Stimulated activated CD8-positive, alpha-beta memory T cell treated with anti-CD3 and anti-CD28 coated beads, Interleukin-4, amount 100 ng/mL, for 4 hours (primary cell): ENCODE measurements around the gene MYT1.
"Not testable (repeated sequence)": the region's sequence is repeated elsewhere in the genome, so short reads cannot be mapped to it uniquely, and the experiment has no call there.

Experiments used
- DNase-seq, 2 donors: peaks; one replicate each; pipeline ENCODE4 v3.0.0-alpha.2; 2020; ENCODE audit warnings: low read depth in 2 of 2, low spot score in 1 of 2

The MYT1 gene

GRCh38 chr20:64228751-64229506 lies 64.7 kb downstream of the MYT1 start:
- no peak for DNase-seq

- no peak for DNase-seq
Observed at GRCh38 chr20:64229507-64230061, 65.3 kb downstream of the MYT1 start.

GRCh38 chr20:64230461-64231145 lies 66.4 kb downstream of the MYT1 start:
- no peak for DNase-seq

DNA sequence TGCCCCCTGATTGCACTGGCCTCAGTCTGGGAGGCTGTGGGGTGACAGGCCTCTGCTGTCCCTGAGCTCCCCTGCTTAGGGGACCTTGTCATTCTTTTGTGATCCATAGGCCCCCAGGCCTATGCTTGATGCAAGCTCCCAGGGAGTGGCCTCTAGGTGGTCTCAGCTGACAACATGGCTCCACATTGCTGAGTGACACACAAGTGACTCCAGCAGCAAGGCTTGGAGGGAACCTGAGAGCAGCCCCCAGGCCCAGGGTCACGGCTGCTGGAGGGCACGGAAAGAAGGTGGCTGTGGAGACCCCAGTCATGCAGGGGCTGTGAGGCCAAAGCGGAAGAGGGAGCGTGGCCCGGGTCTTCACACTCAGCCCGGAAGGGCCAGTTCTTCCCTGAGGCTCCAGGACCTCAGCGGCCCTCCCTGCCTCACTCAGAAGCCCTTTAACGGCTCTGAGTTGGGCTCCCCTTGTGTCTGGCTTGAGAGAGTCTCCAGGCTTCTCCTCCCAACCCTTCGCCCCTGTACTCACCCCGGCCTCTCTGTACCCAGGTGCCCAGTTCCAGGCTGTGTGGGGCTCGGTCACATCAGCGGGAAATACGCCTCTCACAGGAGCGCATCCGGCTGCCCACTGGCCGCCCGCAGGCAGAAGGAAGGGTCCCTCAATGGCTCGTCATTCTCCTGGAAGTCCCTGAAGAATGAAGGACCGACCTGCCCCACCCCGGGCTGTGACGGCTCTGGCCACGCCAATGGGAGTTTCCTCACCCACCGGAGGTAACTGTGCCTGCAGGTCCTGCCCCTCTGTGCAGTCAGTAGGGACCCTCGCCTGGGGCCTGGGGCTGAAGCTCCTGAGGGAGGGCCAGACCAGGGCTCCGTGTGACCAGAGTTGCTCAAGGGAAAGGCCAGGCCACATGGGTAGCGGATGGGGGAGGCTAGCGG lies 67.6 kb downstream of the MYT1 start:
- DNase-seq = no peak

- no peak for DNase-seq
Observed at GRCh38 chr20:64232794-64233193, 68.5 kb downstream of the MYT1 start.

GRCh38 chr20:64233725-64234124 lies 69.5 kb downstream of the MYT1 start:
- no peak for DNase-seq

DNA sequence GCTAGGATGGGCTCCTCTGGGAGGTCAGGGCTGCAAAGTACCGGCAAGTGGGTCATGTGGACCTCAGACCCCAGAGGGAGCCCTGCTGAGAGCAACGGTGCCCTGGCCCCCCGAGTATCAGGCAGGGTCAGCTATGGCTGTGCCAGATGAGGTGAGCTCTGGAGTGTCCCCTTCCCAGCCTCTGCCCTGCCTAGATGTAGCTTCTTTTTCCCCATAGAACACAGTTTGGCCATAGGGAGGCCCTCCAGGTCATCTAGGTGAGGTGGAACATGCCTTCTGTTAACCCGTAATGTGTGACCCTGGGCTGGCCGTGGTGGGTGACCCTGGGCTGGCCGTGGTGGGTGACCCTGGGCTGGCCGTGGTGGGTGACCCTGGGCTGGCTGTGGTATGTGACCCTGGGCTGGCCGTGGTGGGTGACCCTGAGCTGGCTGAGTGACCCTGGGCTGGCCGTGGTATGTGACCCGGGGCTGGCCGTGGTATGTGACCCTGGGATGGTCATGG lies 70.1 kb downstream of the MYT1 start:
- DNase-seq = no peak

GRCh38 chr20:64234921-64235565 lies 70.8 kb downstream of the MYT1 start:
- DNase-seq = not testable (repeated sequence)

DNA sequence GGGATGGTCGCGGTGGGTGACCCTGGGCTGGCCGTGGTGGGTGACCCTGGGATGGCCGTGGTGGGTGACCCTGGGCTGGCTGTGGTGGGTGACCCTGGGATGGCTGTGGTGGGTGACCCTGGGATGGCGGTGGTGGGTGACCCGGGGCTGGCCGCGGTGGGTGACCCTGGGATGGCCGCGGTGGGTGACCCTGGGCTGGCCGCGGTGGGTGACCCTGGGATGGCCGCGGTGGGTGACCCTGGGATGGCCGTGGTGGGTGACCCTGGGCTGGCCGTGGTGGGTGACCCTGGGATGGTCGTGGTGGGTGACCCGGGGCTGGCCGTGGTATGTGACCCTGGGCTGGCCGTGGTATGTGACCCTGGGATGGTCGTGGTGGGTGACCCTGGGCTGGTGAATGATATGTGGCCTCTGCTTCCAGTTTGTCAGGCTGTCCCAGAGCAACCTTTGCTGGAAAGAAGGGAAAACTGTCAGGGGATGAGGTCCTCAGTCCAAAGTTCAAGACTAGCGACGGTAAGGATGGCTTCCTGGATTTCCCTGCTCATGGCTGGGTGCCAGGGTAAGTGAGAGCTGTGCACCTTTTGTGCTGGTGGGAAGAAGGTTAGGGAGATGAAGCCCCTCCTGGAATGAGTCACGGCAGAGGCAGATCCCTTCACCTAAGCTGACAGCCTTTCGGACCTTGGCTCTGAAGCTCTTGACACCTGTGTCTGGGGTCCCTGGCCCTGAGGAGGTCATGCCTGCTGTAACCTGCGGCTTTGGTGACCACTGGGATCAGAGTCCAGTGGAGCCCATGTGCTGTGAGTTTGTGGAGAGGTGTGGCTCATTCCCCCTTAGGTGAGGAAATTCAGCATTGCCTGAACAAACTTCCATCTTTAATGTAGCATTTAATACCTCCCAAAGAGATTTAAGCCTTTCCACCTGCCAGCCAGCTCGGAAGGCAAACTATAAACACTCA lies 72.2 kb downstream of the MYT1 start:
- no peak for DNase-seq

DNA sequence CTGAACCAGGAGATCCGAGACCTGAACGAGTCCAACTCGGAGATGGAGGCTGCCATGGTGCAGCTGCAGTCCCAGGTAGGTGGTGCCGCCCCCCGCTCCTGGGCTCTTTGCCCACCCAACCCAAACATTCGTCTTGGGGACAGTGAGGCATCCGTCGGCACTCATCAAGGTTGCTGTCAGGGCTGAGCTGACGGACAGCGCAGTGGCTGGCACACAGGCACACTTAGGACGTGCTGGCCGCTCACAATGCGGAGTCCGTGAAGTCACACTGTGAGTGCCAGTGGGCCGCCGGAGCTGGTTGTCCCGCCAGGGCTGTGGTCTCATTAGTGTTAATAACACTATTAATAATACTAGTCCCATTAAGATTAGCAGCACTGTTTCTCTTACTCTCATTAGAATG lies 73.1 kb downstream of the MYT1 start:
- DNase-seq = no peak

DNA sequence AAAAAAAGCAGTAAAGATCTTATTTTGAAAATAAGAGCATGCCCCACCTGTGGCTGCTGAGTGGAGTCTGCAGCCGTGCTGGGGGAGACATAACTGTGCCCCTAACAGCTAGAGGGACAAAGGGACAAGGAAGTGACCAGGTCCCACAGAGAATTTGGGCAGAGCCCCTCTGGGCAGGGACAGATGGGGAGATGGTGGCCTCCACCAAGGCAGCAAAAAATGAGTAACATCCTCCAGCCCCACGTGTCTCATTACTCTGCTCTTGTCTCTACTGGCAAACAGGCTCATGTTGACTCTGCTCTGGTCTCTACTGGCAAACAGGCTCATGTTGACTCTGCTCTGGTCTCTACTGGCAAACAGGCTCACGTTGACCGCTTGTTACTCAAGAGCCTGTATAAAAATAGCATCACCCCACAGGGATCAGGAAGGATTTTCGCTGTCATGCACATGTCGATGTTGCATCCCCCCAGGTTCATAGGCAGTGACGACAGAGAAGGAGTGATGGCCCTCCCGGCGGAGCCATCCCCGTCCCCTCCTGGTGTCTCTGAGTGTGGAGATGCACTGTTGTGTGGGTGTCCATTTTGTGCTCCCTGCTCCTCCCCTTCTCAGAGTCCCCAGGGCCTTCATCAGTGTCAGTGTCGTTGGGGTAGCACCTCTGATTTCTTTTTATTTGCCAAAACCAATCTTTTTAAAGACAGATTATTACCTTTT lies 74.0 kb downstream of the MYT1 start:
- no peak for DNase-seq

- DNase-seq = no peak
Observed at GRCh38 chr20:64238851-64239387, 74.7 kb downstream of the MYT1 start.

DNA sequence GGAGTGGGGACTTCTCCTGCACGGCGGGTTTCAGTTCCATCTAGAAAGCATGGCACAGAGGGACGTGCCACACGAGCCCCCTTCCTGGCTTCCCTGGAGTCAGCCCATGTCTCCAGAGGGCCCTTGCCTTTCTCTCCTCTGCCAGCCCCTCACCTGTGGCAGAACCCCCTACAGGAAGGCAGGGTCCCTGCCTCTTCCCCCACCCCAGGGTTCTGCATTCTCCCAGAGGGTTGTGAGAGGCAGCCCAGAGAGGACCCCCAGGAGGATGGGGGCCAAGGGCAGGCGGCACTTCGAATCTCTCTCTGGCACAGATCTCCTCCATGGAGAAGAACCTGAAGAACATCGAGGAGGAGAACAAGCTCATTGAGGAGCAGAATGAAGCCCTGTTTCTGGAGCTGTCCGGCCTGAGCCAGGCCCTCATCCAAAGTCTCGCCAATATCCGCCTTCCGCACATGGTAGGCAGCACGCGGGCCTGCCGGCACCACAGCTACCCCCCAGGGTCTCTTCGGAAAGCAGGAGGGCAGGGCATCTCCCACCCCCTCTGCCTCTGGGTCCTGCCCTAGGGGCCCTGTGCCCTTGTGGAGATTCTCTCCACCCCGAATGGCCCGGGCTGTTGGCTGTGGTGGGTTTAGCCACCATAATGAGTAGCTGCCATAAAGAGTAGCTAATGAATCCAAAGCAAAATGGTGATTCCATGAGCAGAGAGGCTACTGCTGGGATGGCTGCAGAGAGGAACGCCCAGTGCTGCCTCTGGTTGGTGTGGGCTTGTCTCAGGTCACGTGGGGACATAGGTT lies 75.4 kb downstream of the MYT1 start:
- DNase-seq = no peak

DNA sequence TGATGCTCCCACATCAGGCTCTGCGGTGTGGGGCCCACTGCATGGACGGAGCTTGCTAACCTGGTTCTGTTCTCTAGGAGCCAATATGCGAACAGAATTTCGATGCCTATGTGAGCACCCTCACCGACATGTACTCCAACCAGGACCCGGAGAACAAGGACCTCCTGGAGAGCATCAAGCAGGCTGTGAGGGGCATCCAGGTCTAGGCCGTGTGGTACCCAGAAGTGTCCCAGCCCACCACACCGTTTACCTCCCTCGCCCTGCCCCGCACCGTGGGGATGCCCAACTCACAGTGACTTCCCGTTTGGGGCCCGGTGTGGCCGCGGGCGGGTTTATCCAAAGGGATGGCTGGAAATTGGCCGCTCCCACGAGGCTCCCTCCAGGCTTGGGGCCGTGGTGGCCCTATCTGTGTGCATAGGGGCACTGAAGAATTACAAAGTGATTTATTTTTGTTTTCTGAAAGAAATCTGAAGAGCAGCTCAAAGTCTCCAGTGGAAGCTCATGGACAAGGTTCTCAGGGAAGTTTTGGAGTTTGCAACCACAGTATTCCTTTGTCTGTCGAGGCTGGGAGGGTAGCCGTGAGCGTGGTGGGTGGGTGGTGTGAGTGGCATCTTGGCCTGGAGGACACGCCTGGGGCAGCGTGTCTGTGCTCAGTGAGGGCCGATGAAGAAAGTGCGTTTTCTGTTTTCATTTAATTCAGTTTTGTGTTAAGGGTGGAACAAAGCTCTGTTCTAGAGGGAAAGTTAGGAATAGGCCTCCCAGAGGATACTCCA lies 76.2 kb downstream of the MYT1 start:
- no peak for DNase-seq

DNA sequence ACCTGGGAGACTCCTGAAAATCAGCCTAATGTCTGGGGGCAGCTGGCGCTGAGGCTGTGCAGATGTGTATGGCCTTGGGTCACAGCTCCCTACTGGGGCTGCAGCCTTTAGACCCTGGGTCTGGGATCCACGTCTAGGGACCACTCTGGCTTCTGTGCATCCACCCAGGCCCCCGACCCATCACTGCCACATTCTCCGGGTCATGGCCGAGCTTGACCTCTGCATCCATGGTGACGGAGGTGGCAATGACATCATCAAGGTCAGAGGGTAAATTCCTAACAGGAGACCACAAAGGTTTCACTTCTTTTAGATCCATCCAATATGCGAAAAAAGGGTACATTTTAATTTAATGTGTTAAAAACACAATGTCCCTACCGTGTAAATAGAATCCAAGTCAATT lies 76.8 kb downstream of the MYT1 start:
- DNase-seq = no peak

DNA sequence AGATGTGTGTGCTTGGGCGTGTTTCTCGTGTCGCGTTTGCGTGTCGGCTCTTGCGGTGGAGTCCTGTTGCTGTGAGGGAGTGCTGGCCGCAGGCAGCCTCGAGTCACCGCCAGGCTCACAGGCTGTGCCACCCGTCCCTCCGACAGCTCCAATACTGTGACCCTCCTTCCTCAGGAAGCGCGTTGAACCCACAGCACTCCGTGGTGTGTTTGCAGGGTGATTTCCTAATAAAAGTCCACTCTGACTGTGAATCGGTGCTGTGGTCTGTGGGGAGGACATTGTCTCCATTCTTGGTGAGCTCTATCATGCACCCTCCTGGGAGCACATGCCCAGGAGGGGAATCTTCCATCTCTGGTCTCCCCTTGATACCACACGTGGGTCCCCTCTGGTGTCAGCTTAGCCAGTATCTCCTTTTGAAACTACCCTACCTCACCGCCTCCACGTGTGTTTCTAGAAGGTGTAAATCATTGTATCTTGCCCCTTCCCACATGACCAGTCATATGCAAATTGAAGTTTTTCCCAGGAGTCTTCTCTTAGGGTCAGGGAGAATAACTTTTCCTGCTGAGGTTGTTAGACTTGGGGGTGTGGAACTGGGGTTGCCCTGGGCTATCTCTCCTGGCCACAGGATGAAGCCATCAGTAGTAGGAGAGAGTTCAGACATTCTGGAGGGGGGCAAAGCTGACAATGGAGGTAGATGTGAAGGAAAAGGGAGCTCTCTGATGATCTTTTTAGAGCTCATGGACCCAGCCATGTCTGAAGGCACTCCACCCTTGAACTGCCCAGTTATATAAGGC lies 77.9 kb downstream of the MYT1 start:
- DNase-seq = no peak
